ENCODE data around the gene HLA-DQA2.
"Not testable (repeated sequence)": the region's sequence is repeated elsewhere in the genome, so short reads cannot be mapped to it uniquely, and the experiment has no call there.

HLA-DQA2 gene

DNA sequence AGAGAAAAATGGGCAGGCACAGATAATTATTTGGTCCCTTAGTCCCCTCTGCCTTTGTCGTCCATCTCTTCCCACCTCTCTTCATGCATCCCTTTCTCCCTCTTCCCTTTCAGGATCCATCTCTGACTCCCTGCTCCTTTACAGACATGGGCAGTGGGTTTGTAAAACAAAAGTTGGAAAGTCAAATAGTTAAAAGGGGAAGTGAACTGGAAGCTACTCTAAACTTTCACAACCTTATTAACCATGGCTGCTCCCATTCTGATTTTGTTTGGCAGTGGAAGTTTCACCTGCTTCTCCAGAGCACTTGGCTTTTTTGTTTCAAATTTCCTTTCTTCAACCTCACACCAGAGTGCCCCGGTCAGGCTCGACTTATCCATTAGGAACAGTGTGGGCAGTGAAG is 1.2 kb downstream of the HLA-DQA2 start:
- Histone ChIP-seq H3K27me3 (ENCODE audit: control insufficient read depth in 1 of 2, insufficient read depth in 2 of 2, low read length in 2 of 2) (no peaks in the 10 kb centered on the region), H3K36me3 (ENCODE audit: insufficient read depth, low read length) (no peaks in the 10 kb centered on the region), H3K9me3 (ENCODE audit: low read length) (no peaks in the 10 kb centered on the region)

DNA sequence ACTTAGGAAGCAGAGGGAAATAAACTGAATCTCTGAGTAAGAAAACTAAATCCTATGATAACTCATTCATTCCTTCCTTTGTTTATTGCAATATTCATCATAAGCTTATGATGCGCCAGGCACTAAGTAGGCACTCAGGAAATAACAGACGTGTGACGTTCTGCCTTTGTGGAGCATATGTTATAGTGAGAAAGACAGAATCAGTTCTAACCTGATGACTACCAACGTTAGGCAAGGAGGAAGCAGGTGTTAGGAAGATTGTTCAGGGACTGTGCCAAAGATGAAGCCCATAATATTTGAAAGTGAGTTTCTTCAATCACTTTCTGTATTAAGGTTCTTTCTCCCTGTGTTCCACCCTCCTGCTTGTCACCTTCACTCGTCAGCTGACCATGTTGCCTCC is 3.6 kb downstream of the HLA-DQA2 start:
- H3K36me3 ChIP-seq (ENCODE audit: insufficient read depth, low read length), result no peaks in the 10 kb centered on the region
- no peak overlapping the region for H3K4me3 ChIP-seq (ENCODE audit: low read depth in 1 of 2, low read length in 2 of 2)
- H3K27ac ChIP-seq (ENCODE audit: low read depth, low read length), result no peak overlapping the region
- no peaks in the 10 kb centered on the region for H3K4me1 ChIP-seq (ENCODE audit: insufficient read depth, low read length)
- H3K9me3 ChIP-seq (ENCODE audit: low read length), result no peaks in the 10 kb centered on the region
- no peak overlapping the region for H3K9ac ChIP-seq (ENCODE audit: low read length)
- H3K27me3 ChIP-seq (ENCODE audit: control insufficient read depth in 1 of 2, insufficient read depth in 2 of 2, low read length in 2 of 2), result no peaks in the 10 kb centered on the region

More for the DNA sequence above, 1.2 kb downstream of the HLA-DQA2 start:
- Histone ChIP-seq H3K4me1 (ENCODE audit: insufficient read depth, low read length) (no peaks in the 10 kb centered on the region), H3K9ac (ENCODE audit: low read length) (no peak overlapping the region), H3K27ac (ENCODE audit: low read depth, low read length) (no peak overlapping the region), H3K4me3 (ENCODE audit: low read depth in 1 of 2, low read length in 2 of 2) (no peak overlapping the region)

DNA sequence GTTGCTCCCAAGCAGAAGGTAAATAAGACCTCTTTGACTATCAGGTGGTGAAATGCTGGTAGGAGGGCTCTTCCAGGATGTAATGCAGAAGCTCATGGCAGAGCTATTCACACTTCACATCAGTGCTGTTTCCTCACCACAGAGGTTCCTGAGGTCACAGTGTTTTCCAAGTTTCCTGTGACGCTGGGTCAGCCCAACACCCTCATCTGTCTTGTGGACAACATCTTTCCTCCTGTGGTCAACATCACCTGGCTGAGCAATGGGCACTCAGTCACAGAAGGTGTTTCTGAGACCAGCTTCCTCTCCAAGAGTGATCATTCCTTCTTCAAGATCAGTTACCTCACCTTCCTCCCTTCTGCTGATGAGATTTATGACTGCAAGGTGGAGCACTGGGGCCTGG is 4.5 kb downstream of the HLA-DQA2 start:
- not testable (repeated sequence) for H3K9ac ChIP-seq (ENCODE audit: low read length); H3K4me1 ChIP-seq (ENCODE audit: insufficient read depth, low read length); H3K9me3 ChIP-seq (ENCODE audit: low read length); H3K36me3 ChIP-seq (ENCODE audit: insufficient read depth, low read length); H3K27me3 ChIP-seq (ENCODE audit: control insufficient read depth in 1 of 2, insufficient read depth in 2 of 2, low read length in 2 of 2); H3K4me3 ChIP-seq (ENCODE audit: low read depth in 1 of 2, low read length in 2 of 2); H3K27ac ChIP-seq (ENCODE audit: low read depth, low read length)

DNA sequence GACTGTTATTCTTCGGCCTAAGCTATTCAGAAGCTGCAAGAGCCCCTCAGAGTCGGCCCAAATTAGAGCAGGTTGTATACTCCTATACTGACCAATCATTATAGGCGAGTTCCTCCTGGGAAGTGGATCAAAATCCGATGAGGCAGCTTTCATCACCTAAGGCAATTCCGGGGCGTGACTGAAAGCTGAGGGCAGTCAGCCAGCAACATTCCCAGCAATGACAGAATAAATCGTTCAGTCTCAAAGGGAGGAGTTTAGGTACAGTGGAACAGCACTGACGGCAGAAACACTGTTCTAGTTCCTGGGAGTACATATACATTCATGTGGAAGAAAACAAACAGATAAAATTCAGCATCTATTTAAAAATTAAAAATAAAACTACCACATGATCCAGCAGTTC is 11.4 kb downstream of the HLA-DQA2 start:
- H3K9me3 ChIP-seq (ENCODE audit: low read length), result no peaks in the 10 kb centered on the region
- H3K27ac ChIP-seq (ENCODE audit: low read depth, low read length), result no peak overlapping the region
- no peak overlapping the region for H3K4me3 ChIP-seq (ENCODE audit: low read depth in 1 of 2, low read length in 2 of 2)
- no peaks in the 10 kb centered on the region for H3K4me1 ChIP-seq (ENCODE audit: insufficient read depth, low read length)
- no peaks in the 10 kb centered on the region for H3K36me3 ChIP-seq (ENCODE audit: insufficient read depth, low read length)
- H3K27me3 ChIP-seq (ENCODE audit: control insufficient read depth in 1 of 2, insufficient read depth in 2 of 2, low read length in 2 of 2), result no peaks in the 10 kb centered on the region
- H3K9ac ChIP-seq (ENCODE audit: low read length), result no peak overlapping the region

DNA sequence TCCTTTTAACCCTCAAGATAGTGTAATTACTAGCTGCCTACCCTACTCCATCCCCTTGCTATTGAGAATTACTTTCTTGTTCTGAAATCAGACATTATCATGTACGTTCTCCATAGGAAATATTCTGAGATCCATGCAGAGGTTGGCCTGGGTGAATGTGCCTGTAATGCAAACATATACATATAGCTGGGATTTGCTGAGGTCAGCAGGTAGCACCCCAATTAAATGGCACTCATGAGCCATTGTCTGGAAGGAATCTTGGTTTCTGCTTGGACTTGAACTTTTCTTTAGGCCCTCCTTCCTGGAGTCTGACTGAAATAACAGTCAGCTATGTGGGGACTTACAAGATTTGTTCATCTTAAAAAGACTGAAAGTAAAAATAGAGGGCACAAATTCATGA is 18.5 kb downstream of the HLA-DQA2 start:
- Histone ChIP-seq H3K36me3 (ENCODE audit: insufficient read depth, low read length) (no peaks in the 10 kb centered on the region), H3K4me3 (ENCODE audit: low read depth in 1 of 2, low read length in 2 of 2) (no peak overlapping the region), H3K4me1 (ENCODE audit: insufficient read depth, low read length) (no peaks in the 10 kb centered on the region), H3K27ac (ENCODE audit: low read depth, low read length) (no peak overlapping the region), H3K9me3 (ENCODE audit: low read length) (no peaks in the 10 kb centered on the region), H3K27me3 (ENCODE audit: control insufficient read depth in 1 of 2, insufficient read depth in 2 of 2, low read length in 2 of 2) (peaks cover 3% of the 10 kb centered on the region in 2 donors), H3K9ac (ENCODE audit: low read length) (no peak overlapping the region)

DNA sequence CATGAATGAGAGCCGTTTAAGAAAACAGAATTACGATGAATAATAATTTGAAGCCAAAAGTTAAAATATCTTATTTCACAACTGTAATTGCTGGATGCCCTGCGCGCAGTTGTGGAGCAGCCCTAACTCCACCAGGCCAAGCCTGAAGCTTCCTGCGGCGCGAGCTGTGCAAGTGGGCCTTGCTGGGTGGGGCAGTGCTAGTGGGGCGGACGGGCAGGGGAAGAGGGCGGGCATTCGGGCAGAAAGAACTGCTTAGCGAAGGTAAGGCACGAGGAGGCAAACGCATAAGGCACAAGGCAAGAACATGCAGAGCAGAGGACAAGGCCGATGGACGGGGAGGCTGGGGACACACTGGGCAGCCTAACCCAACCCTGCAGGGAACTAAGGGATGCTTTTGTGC is 19.9 kb downstream of the HLA-DQA2 start:
- peaks cover 3% of the 10 kb centered on the region in 2 donors for H3K27me3 ChIP-seq (ENCODE audit: control insufficient read depth in 1 of 2, insufficient read depth in 2 of 2, low read length in 2 of 2)
- no peaks in the 10 kb centered on the region for H3K36me3 ChIP-seq (ENCODE audit: insufficient read depth, low read length)
- no peaks in the 10 kb centered on the region for H3K9me3 ChIP-seq (ENCODE audit: low read length)
- no peaks in the 10 kb centered on the region for H3K4me1 ChIP-seq (ENCODE audit: insufficient read depth, low read length)
- no peak overlapping the region for H3K9ac ChIP-seq (ENCODE audit: low read length)
- H3K27ac ChIP-seq (ENCODE audit: low read depth, low read length), result no peak overlapping the region
- H3K4me3 ChIP-seq (ENCODE audit: low read depth in 1 of 2, low read length in 2 of 2), result no peak overlapping the region

DNA sequence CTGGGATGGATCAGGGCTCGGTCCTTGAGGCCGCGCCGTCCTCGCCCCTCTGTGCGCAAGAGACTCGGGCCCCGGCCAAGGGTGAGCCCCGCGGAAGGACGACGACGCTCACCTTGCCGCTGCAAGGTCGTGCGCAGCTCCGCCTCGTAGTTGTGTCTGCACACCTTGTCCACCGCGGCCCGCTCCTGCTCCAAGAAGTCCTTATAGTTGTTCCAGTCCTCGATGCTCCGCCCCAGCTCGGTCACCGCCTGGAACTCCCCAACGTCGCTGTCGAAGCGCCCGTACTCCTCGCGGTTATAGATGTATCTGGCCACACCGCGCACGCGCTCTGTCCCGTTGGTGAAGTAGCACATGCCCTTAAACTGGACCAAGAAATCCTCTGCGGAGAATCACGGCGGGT is 20.4 kb downstream of the HLA-DQA2 start:
- Histone ChIP-seq H3K9ac (ENCODE audit: low read length) (no peak overlapping the region), H3K36me3 (ENCODE audit: insufficient read depth, low read length) (no peaks in the 10 kb centered on the region), H3K4me3 (ENCODE audit: low read depth in 1 of 2, low read length in 2 of 2) (no peak overlapping the region), H3K4me1 (ENCODE audit: insufficient read depth, low read length) (no peaks in the 10 kb centered on the region), H3K27ac (ENCODE audit: low read depth, low read length) (no peak overlapping the region), H3K9me3 (ENCODE audit: low read length) (no peaks in the 10 kb centered on the region), H3K27me3 (ENCODE audit: control insufficient read depth in 1 of 2, insufficient read depth in 2 of 2, low read length in 2 of 2) (peaks cover 3% of the 10 kb centered on the region in 2 donors)

DNA sequence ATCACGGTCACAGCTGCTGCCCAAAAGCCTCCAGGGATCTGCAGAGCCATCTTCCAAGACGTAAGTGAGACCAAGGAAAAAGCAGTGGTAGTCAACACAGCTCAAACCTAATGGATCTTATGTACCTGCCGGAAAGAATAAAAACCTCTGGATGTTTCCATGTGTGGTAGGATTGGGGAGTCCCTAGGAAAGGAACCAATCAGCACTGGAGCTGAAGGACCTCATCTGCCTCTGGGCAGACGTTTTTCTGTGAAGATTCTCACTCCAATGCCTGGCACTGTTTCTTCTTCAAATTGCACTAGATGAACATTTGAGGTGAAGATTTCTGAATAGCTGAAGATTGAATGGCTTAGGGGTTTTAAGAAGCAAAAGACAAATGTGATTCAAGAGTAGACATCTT is 22.2 kb downstream of the HLA-DQA2 start, which contains the start of gene HLA-DQB2:
Gene HLA-DQB2, minus strand, starts transcription at position 112 of the 400 bp plus-strand sequence. Its CDS starts 62 bp downstream, at position 50.
- Histone ChIP-seq H3K27me3 (ENCODE audit: control insufficient read depth in 1 of 2, insufficient read depth in 2 of 2, low read length in 2 of 2) (peaks cover 3% of the 10 kb centered on the region in 2 donors), H3K9ac (ENCODE audit: low read length) (no peak within 1 kb of the TSS), H3K4me1 (ENCODE audit: insufficient read depth, low read length) (no peaks in the 10 kb centered on the region), H3K36me3 (ENCODE audit: insufficient read depth, low read length) (no peaks in the 10 kb centered on the region), H3K27ac (ENCODE audit: low read depth, low read length) (no peak within 1 kb of the TSS), H3K4me3 (ENCODE audit: low read depth in 1 of 2, low read length in 2 of 2) (no peak within 1 kb of the TSS), H3K9me3 (ENCODE audit: low read length) (no peaks in the 10 kb centered on the region)

DNA sequence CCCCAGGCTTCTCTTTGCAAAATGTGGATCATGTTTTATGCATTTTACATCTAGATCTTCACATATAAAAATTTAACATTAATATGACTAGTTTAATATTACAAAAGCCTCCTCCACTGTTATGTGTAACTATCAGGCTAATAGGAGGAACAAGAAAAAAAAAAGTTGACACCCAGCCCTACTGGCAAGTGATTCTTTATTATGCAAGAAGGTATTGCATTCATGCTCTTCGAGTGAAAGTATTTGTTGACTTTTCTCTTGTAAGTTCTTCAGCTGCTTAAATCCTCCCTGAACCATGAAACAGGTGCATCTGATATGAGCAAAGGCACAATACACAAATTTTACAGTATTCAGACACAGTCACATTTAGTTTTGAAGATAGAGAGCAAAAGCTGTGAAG is 22.9 kb downstream of the HLA-DQA2 start:
- no peaks in the 10 kb centered on the region for H3K4me1 ChIP-seq (ENCODE audit: insufficient read depth, low read length)
- H3K27me3 ChIP-seq (ENCODE audit: control insufficient read depth in 1 of 2, insufficient read depth in 2 of 2, low read length in 2 of 2), result peaks cover 3% of the 10 kb centered on the region in 2 donors
- H3K4me3 ChIP-seq (ENCODE audit: low read depth in 1 of 2, low read length in 2 of 2), result no peak overlapping the region
- H3K9me3 ChIP-seq (ENCODE audit: low read length), result no peaks in the 10 kb centered on the region
- H3K9ac ChIP-seq (ENCODE audit: low read length), result no peak overlapping the region
- H3K36me3 ChIP-seq (ENCODE audit: insufficient read depth, low read length), result no peaks in the 10 kb centered on the region
- H3K27ac ChIP-seq (ENCODE audit: low read depth, low read length), result no peak overlapping the region

DNA sequence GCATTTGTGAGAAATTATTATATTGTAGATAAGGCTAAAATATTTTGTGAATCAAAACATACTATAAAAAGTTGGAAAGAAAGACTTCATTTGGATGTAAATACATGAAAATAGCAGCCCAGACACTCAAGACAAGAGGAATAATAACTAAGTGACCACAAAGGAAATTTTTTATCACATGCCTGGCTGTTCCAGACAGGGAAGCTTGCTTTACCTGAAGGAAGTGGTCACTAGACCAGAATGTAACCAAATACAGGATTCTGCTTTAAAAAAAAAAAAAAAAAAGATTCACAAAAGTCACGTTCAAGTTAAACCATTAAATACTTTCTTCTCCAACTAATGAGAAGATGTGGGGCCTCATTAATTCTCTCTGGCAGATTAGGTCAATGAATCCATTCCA is 31.5 kb downstream of the HLA-DQA2 start:
- H3K36me3 ChIP-seq (ENCODE audit: insufficient read depth, low read length), result no peaks in the 10 kb centered on the region
- H3K27me3 ChIP-seq (ENCODE audit: control insufficient read depth in 1 of 2, insufficient read depth in 2 of 2, low read length in 2 of 2), result peaks cover 0 to 4% of the 10 kb centered on the region in 2 donors
- no peak overlapping the region for H3K27ac ChIP-seq (ENCODE audit: low read depth, low read length)
- H3K9me3 ChIP-seq (ENCODE audit: low read length), result no peaks in the 10 kb centered on the region
- H3K4me3 ChIP-seq (ENCODE audit: low read depth in 1 of 2, low read length in 2 of 2), result no peak overlapping the region
- H3K4me1 ChIP-seq (ENCODE audit: insufficient read depth, low read length), result no peaks in the 10 kb centered on the region
- no peak overlapping the region for H3K9ac ChIP-seq (ENCODE audit: low read length)

DNA sequence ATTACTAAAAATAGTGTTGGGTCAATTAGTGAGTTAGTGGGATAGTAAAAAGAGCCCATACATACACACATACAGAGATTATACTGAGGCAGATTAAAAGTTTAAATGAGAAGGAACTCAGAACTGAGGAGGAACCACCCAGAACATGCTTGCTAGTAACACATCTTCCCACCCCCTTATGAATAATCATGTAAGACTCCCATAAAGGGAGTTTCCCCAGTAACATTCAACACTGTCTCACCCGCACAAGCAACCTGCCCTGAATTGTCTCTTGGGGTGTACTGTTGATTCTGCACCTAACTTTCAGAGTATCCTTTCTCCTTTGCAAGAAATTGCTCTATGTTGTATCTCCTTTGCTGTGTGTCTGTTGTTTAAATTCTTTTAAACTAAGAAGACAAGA is 33.2 kb downstream of the HLA-DQA2 start:
- H3K4me1 ChIP-seq (ENCODE audit: insufficient read depth, low read length), result no peaks in the 10 kb centered on the region
- H3K4me3 ChIP-seq (ENCODE audit: low read depth in 1 of 2, low read length in 2 of 2), result no peak overlapping the region
- no peaks in the 10 kb centered on the region for H3K36me3 ChIP-seq (ENCODE audit: insufficient read depth, low read length)
- H3K9me3 ChIP-seq (ENCODE audit: low read length), result no peaks in the 10 kb centered on the region
- H3K9ac ChIP-seq (ENCODE audit: low read length), result no peak overlapping the region
- no peak overlapping the region for H3K27ac ChIP-seq (ENCODE audit: low read depth, low read length)
- peaks cover 0 to 4% of the 10 kb centered on the region in 2 donors for H3K27me3 ChIP-seq (ENCODE audit: control insufficient read depth in 1 of 2, insufficient read depth in 2 of 2, low read length in 2 of 2)

DNA sequence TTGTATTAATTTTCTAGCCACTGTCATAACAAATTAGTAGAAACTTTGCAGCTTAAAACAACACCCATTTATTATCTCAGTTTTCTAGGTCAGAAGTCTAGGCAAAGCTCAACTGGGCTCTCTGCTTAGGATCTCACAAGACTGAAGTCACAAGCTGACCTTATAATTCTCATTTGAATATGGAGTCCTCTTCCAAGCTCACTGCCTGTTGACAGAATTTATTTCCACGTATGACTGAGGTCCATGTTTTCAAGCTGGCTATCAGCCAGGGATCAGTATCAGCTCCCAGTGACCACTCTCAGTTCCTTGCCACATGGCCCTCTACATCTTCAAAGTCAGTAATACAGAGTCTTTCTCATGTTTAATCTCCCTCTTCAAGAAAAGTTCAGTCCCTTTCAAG is 33.9 kb downstream of the HLA-DQA2 start:
- H3K9me3 ChIP-seq (ENCODE audit: low read length), result no peaks in the 10 kb centered on the region
- H3K4me3 ChIP-seq (ENCODE audit: low read depth in 1 of 2, low read length in 2 of 2), result no peak overlapping the region
- no peak overlapping the region for H3K9ac ChIP-seq (ENCODE audit: low read length)
- H3K4me1 ChIP-seq (ENCODE audit: insufficient read depth, low read length), result no peaks in the 10 kb centered on the region
- no peak overlapping the region for H3K27ac ChIP-seq (ENCODE audit: low read depth, low read length)
- H3K36me3 ChIP-seq (ENCODE audit: insufficient read depth, low read length), result no peaks in the 10 kb centered on the region
- peaks cover 0 to 4% of the 10 kb centered on the region in 2 donors for H3K27me3 ChIP-seq (ENCODE audit: control insufficient read depth in 1 of 2, insufficient read depth in 2 of 2, low read length in 2 of 2)
